ENCODE results near the gene MPV17L.
A peak's percentile ranks its signal among the peaks of the same experiment; 100 is the strongest.
"Not testable (repeated sequence)": the region's sequence is repeated elsewhere in the genome, so short reads cannot be mapped to it uniquely, and the experiment has no call there.

Gene MPV17L

GRCh38 chr16:15427648-15428239 lies 32.2 kb downstream of the MPV17L start:
- peak; percentile 62 for TF ChIP-seq CTCF (IDR thresholded peaks at IDR 0.05; ENCODE audit: insufficient read depth, low read depth, low read length, missing control alignments)
- peak; percentile 45 for DNase-seq (ENCODE audit: low read depth)

DNA sequence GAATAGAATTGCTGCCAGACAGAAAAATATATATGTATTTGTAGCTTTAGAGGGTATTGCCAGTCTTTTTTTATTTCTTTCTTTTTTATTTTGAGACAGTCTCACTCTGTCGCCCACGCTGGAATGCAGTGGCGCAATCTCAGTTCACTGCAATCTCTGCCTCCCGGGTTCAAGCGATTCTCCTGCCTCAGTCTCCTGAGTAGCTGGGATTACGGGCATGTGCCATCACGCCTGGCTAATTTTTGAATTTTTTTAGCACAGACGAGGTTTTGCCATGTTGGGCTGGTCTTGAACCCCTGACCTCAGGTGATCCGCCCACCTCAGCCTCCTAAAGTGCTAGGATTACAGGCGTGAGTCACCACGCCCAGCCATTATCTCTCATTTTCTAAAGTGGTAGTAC lies 35.3 kb downstream of the MPV17L start:
- DNase-seq (ENCODE audit: low read depth); H3K4me3 ChIP-seq (ENCODE audit: low read length): not testable (repeated sequence)

More at GRCh38 chr16:15427648-15428239, 32.2 kb downstream of the MPV17L start:
- no peak overlapping the region for H3K4me3 ChIP-seq (ENCODE audit: low read length)

DNA sequence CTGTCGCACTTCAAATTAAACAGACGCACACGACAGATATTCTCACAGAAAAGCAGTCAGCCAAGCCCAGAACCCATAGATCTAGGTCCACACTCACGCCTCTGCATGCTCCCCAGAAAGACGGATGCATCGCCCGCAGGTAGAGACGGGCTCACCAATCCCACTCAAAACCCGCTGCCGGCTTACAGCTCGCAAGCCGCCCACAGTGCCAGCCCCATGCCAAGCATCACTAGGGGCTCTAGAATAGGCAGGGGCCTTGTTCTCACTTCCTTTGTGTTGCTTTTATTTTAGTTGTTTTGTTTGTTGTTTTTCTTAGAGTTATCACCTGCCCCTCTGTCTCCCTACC lies 38.5 kb downstream of the MPV17L start:
- no peak for DNase-seq (ENCODE audit: low read depth)
- no peak for TF ChIP-seq CTCF (IDR thresholded peaks at IDR 0.05; ENCODE audit: insufficient read depth, low read depth, low read length, missing control alignments)
- H3K4me3 ChIP-seq (ENCODE audit: low read length) = no peak overlapping the region

DNA sequence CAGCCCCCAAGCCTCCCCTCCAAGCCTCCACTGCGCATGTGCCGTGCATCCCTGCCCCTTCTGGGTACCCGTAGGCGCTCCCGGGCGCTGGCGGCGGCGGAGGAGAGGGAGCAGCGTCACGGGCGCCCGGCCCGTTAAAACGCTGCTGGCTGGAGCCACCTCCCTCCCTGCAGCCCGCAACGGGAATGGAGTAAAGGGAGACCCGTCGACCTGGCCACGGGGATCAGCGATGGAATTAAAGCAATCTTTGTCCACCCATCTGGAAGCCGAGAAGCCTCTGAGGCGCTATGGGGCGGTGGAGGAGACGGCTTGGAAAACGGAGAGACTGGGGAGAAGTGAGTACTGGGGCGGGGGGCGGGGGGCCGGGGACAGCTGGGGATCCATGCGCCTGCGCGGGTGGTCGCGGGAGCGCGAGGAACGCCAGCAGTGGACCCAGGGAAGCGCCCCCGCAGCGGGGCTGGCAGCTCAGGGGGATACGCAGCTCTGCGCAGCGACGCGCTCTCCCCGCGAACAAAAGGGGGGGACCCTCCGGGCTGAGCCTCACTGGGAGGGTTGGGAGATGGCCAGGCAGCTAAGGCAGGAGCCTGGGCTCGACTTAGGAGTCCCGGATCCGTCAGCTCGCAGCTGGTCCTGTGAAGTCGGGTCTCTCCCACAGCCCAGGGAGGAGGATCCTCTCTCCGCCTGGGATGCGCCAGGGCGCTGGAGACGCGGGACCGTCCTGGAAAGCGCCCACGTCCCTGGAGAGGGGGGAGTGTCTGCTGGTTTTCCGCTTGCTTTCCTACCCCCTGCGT lies 39.1 kb downstream of the MPV17L start, which contains the start of gene BMERB1:
Gene BMERB1 (plus strand): TSS at position 164 of the 791 bp plus-strand sequence. CDS start 66 bp downstream, at position 230.
- peak; percentile 60 for DNase-seq (ENCODE audit: low read depth)
- H3K4me3 ChIP-seq (ENCODE audit: low read length) = peak within 1 kb of the TSS; percentile 57
- TF ChIP-seq CTCF (IDR thresholded peaks at IDR 0.05; ENCODE audit: insufficient read depth, low read depth, low read length, missing control alignments) = no peak

GRCh38 chr16:15435216-15435864 lies 39.8 kb downstream of the MPV17L start:
- peak overlapping the region; percentile 57 for H3K4me3 ChIP-seq (ENCODE audit: low read length)
- DNase-seq (ENCODE audit: low read depth) = peak; percentile 24
- TF ChIP-seq CTCF (IDR thresholded peaks at IDR 0.05; ENCODE audit: insufficient read depth, low read depth, low read length, missing control alignments) = peak; percentile 30

- no peak for DNase-seq (ENCODE audit: low read depth)
- no peak for TF ChIP-seq CTCF (IDR thresholded peaks at IDR 0.05; ENCODE audit: insufficient read depth, low read depth, low read length, missing control alignments)
- no peak overlapping the region for H3K4me3 ChIP-seq (ENCODE audit: low read length)
These were observed 43.5 kb downstream of the MPV17L start for GRCh38 chr16:15439102-15439501.

DNA sequence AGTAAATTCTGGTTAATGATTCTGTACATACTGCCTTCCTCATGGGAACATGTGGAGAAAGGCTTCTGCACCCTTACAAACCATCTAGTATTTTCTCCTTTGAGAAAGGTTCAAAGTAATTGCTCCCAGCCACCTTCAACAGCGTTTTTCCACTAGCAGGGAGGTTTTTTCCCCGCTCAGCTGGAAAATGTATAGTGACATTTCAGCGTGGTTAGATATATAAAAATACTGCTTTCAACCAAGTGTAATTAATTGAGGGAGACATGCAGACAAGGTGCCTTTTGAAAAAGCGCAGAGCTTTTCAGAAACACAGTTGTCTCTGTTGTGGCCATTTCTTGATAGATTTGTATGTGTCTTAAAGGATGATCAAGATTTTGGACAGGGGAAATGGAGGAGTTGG lies 44.0 kb downstream of the MPV17L start:
- TF ChIP-seq CTCF (IDR thresholded peaks at IDR 0.05; ENCODE audit: insufficient read depth, low read depth, low read length, missing control alignments) = no peak
- no peak for DNase-seq (ENCODE audit: low read depth)
- H3K4me3 ChIP-seq (ENCODE audit: low read length) = no peak overlapping the region

Measured in epithelial cell of esophagus (primary cell).